ENCODE results near the gene ARSJ.
A peak's percentile ranks its signal among the peaks of the same experiment; 100 is the strongest.

The ARSJ gene

GRCh38 chr4:113871080-113871479 lies 108.4 kb downstream of the ARSJ start:
- Histone ChIP-seq H3K18ac (ENCODE audit: low read depth in 1 of 2, low read length in 2 of 2) (no peak overlapping the region), H2BK5ac (ENCODE audit: low read depth, low read length, poor library complexity, severe bottlenecking) (no peak overlapping the region), H2BK15ac (ENCODE audit: low read depth, poor library complexity, severe bottlenecking) (no peak overlapping the region), H3K4me2 (ENCODE audit: low read length, poor library complexity, severe bottlenecking) (no peak overlapping the region), H3K4ac (ENCODE audit: low read depth in 1 of 2, low read length in 2 of 2) (no peak overlapping the region), H3K4me3 (ENCODE audit: insufficient read depth in 1 of 2, low read depth in 1 of 2, low read length in 2 of 2) (no peak overlapping the region), H2AK5ac (ENCODE audit: low read length, severe bottlenecking) (peak overlapping the region; percentile 79), H3K9me3 (ENCODE audit: control insufficient read depth, low read length) (no peaks in the 10 kb centered on the region), H4K8ac (ENCODE audit: low read length) (no peak overlapping the region), H3K36me3 (ENCODE audit: control insufficient read depth in 1 of 2, insufficient read depth in 2 of 2, low read depth in 1 of 2, low read length in 2 of 2) (no peaks in the 10 kb centered on the region), H3K14ac (ENCODE audit: low read length in 2 of 2) (no peak overlapping the region), H3K27me3 (ENCODE audit: control insufficient read depth in 1 of 2, insufficient read depth in 1 of 2, low read length in 2 of 2) (no peaks in the 10 kb centered on the region), H3K27ac (ENCODE audit: low read length, poor library complexity, severe bottlenecking) (no peak overlapping the region), H2BK12ac (ENCODE audit: low read length in 2 of 2) (no peak overlapping the region), H4K91ac (ENCODE audit: low read length) (no peak overlapping the region), H2BK120ac (ENCODE audit: low read depth, low read length) (no peak overlapping the region), H3K9ac (ENCODE audit: low read length) (no peak overlapping the region), H3K4me1 (ENCODE audit: control insufficient read depth, insufficient read depth, low read depth, low read length) (peaks cover 8% of the 10 kb centered on the region), H3K23ac (ENCODE audit: low read length in 2 of 2) (no peak overlapping the region), H3K79me1 (replicated peaks; ENCODE audit: low read length, poor library complexity, severe bottlenecking) (no peaks in the 10 kb centered on the region), H2AFZ (ENCODE audit: low read depth, low read length) (no peak overlapping the region)
- DNase-seq: no peak
- WGBS: 100% methylated on average over 1 of the region's 1 CpG

GRCh38 chr4:113869743-113870375 lies 109.6 kb downstream of the ARSJ start:
- Histone ChIP-seq H3K9me3 (ENCODE audit: control insufficient read depth, low read length) (no peaks in the 10 kb centered on the region), H3K27ac (ENCODE audit: low read length, poor library complexity, severe bottlenecking) (peak overlapping the region; percentile 44), H3K4me2 (ENCODE audit: low read length, poor library complexity, severe bottlenecking) (no peak overlapping the region), H3K9ac (ENCODE audit: low read length) (no peak overlapping the region), H2AFZ (ENCODE audit: low read depth, low read length) (no peak overlapping the region), H3K23ac (ENCODE audit: low read length in 2 of 2) (no peak overlapping the region), H3K14ac (ENCODE audit: low read length in 2 of 2) (no peak overlapping the region), H3K4ac (ENCODE audit: low read depth in 1 of 2, low read length in 2 of 2) (no peak overlapping the region), H4K8ac (ENCODE audit: low read length) (no peak overlapping the region), H3K18ac (ENCODE audit: low read depth in 1 of 2, low read length in 2 of 2) (no peak overlapping the region), H2BK5ac (ENCODE audit: low read depth, low read length, poor library complexity, severe bottlenecking) (no peak overlapping the region), H2BK15ac (ENCODE audit: low read depth, poor library complexity, severe bottlenecking) (no peak overlapping the region), H3K4me3 (ENCODE audit: insufficient read depth in 1 of 2, low read depth in 1 of 2, low read length in 2 of 2) (no peak overlapping the region), H4K91ac (ENCODE audit: low read length) (no peak overlapping the region), H3K36me3 (ENCODE audit: control insufficient read depth in 1 of 2, insufficient read depth in 2 of 2, low read depth in 1 of 2, low read length in 2 of 2) (no peaks in the 10 kb centered on the region), H3K79me1 (replicated peaks; ENCODE audit: low read length, poor library complexity, severe bottlenecking) (no peaks in the 10 kb centered on the region), H3K27me3 (ENCODE audit: control insufficient read depth in 1 of 2, insufficient read depth in 1 of 2, low read length in 2 of 2) (no peaks in the 10 kb centered on the region), H2BK120ac (ENCODE audit: low read depth, low read length) (no peak overlapping the region), H2AK5ac (ENCODE audit: low read length, severe bottlenecking) (no peak overlapping the region), H3K4me1 (ENCODE audit: control insufficient read depth, insufficient read depth, low read depth, low read length) (peaks cover 8% of the 10 kb centered on the region), H2BK12ac (ENCODE audit: low read length in 2 of 2) (no peak overlapping the region)
- WGBS: 98% methylated on average over 3 of the region's 4 CpGs
- DNase-seq: peak; percentile 57

GRCh38 chr4:113866611-113867010 lies 112.8 kb downstream of the ARSJ start:
- Histone ChIP-seq H2AFZ (ENCODE audit: low read depth, low read length) (no peak overlapping the region), H3K18ac (ENCODE audit: low read depth in 1 of 2, low read length in 2 of 2) (no peak overlapping the region), H3K23ac (ENCODE audit: low read length in 2 of 2) (no peak overlapping the region), H3K4me3 (ENCODE audit: insufficient read depth in 1 of 2, low read depth in 1 of 2, low read length in 2 of 2) (no peak overlapping the region), H3K9ac (ENCODE audit: low read length) (no peak overlapping the region), H3K27ac (ENCODE audit: low read length, poor library complexity, severe bottlenecking) (no peak overlapping the region), H3K14ac (ENCODE audit: low read length in 2 of 2) (no peak overlapping the region), H3K4me2 (ENCODE audit: low read length, poor library complexity, severe bottlenecking) (no peak overlapping the region), H4K91ac (ENCODE audit: low read length) (no peak overlapping the region), H3K79me1 (replicated peaks; ENCODE audit: low read length, poor library complexity, severe bottlenecking) (no peaks in the 10 kb centered on the region), H4K8ac (ENCODE audit: low read length) (no peak overlapping the region), H2BK5ac (ENCODE audit: low read depth, low read length, poor library complexity, severe bottlenecking) (no peak overlapping the region), H2BK15ac (ENCODE audit: low read depth, poor library complexity, severe bottlenecking) (no peak overlapping the region), H3K4me1 (ENCODE audit: control insufficient read depth, insufficient read depth, low read depth, low read length) (no peaks in the 10 kb centered on the region), H3K27me3 (ENCODE audit: control insufficient read depth in 1 of 2, insufficient read depth in 1 of 2, low read length in 2 of 2) (no peaks in the 10 kb centered on the region), H3K36me3 (ENCODE audit: control insufficient read depth in 1 of 2, insufficient read depth in 2 of 2, low read depth in 1 of 2, low read length in 2 of 2) (no peaks in the 10 kb centered on the region), H2AK5ac (ENCODE audit: low read length, severe bottlenecking) (no peak overlapping the region), H3K4ac (ENCODE audit: low read depth in 1 of 2, low read length in 2 of 2) (no peak overlapping the region), H2BK12ac (ENCODE audit: low read length in 2 of 2) (no peak overlapping the region), H3K9me3 (ENCODE audit: control insufficient read depth, low read length) (no peaks in the 10 kb centered on the region), H2BK120ac (ENCODE audit: low read depth, low read length) (no peak overlapping the region)
- no peak for DNase-seq
- WGBS: 77% methylated on average over 2 of the region's 2 CpGs

GRCh38 chr4:113858924-113859323 lies 120.5 kb downstream of the ARSJ start:
- H3K18ac ChIP-seq (ENCODE audit: low read depth in 1 of 2, low read length in 2 of 2): no peak overlapping the region
- H3K4me1 ChIP-seq (ENCODE audit: control insufficient read depth, insufficient read depth, low read depth, low read length): no peaks in the 10 kb centered on the region
- H3K27me3 ChIP-seq (ENCODE audit: control insufficient read depth in 1 of 2, insufficient read depth in 1 of 2, low read length in 2 of 2): no peaks in the 10 kb centered on the region
- no peak overlapping the region for H2AFZ ChIP-seq (ENCODE audit: low read depth, low read length)
- H2BK15ac ChIP-seq (ENCODE audit: low read depth, poor library complexity, severe bottlenecking): no peak overlapping the region
- no peak overlapping the region for H3K14ac ChIP-seq (ENCODE audit: low read length in 2 of 2)
- no peak for DNase-seq
- no peak overlapping the region for H2BK120ac ChIP-seq (ENCODE audit: low read depth, low read length)
- no peak overlapping the region for H4K91ac ChIP-seq (ENCODE audit: low read length)
- H3K23ac ChIP-seq (ENCODE audit: low read length in 2 of 2): no peak overlapping the region
- 100% methylated on average over 1 of the region's 1 CpG for WGBS
- no peaks in the 10 kb centered on the region for H3K79me1 ChIP-seq (replicated peaks; ENCODE audit: low read length, poor library complexity, severe bottlenecking)
- no peak overlapping the region for H3K27ac ChIP-seq (ENCODE audit: low read length, poor library complexity, severe bottlenecking)
- no peaks in the 10 kb centered on the region for H3K9me3 ChIP-seq (ENCODE audit: control insufficient read depth, low read length)
- H3K4ac ChIP-seq (ENCODE audit: low read depth in 1 of 2, low read length in 2 of 2): no peak overlapping the region
- H2BK5ac ChIP-seq (ENCODE audit: low read depth, low read length, poor library complexity, severe bottlenecking): no peak overlapping the region
- no peak overlapping the region for H4K8ac ChIP-seq (ENCODE audit: low read length)
- no peak overlapping the region for H2BK12ac ChIP-seq (ENCODE audit: low read length in 2 of 2)
- no peak overlapping the region for H2AK5ac ChIP-seq (ENCODE audit: low read length, severe bottlenecking)
- H3K4me3 ChIP-seq (ENCODE audit: insufficient read depth in 1 of 2, low read depth in 1 of 2, low read length in 2 of 2): no peak overlapping the region
- no peak overlapping the region for H3K9ac ChIP-seq (ENCODE audit: low read length)
- H3K4me2 ChIP-seq (ENCODE audit: low read length, poor library complexity, severe bottlenecking): no peak overlapping the region
- no peaks in the 10 kb centered on the region for H3K36me3 ChIP-seq (ENCODE audit: control insufficient read depth in 1 of 2, insufficient read depth in 2 of 2, low read depth in 1 of 2, low read length in 2 of 2)
